Esophagus squamous epithelium (tissue), 5 donors: ENCODE results near the gene PGRMC2. TPM values are rescaled to one million over a fixed set of nuclear protein-coding genes. Genes with fewer than 3 reads are reported as not detected.

Experiments
- DNase-seq: peaks from one replicate; lab custom pipeline; 2025; lab: John Stamatoyannopoulos, UW
- H3K27ac ChIP-seq, 4 donors: fragments of 200-600 bp; sonication (generic); one replicate each; pipeline ENCODE4 v1.5.1; 2016 to 2019; ENCODE audit warnings: mild to moderate bottlenecking in 1 of 4
- H3K27me3 ChIP-seq, 4 donors: fragments of 200-600 bp; sonication (generic); 1 replicate in 3 of 4; 2 replicates in 1 of 4; pipeline versions ENCODE4 v1.5.1 to v1.6.0; 2017 to 2021; ENCODE audit warnings: antibody characterized with exemption in 1 of 4
- H3K36me3 ChIP-seq, 3 donors: fragments of 200-600 bp; sonication (generic); one replicate each; pipeline ENCODE4 v1.5.1; 2016 to 2019
- H3K4me1 ChIP-seq, 3 donors: fragments of 200-600 bp; sonication (generic); one replicate each; pipeline ENCODE4 v1.5.1; 2017 to 2019
- H3K4me3 ChIP-seq, 4 donors: fragments of 200-600 bp; sonication (generic); 1 replicate in 3 of 4; 2 replicates in 1 of 4; pipeline ENCODE4 v1.5.1; 2016 to 2019; ENCODE audit warnings: mild to moderate bottlenecking in 2 of 4, moderate library complexity in 1 of 4
- H3K9me3 ChIP-seq, 3 donors: fragments of 200-600 bp; sonication (generic); one replicate each; pipeline ENCODE4 v1.5.1; 2016 to 2019
- POLR2A ChIP-seq, 4 donors: fragments of 450-650 bp; IDR thresholded peaks; one replicate each; pipeline ENCODE4 v1.6.1; 2017; ENCODE audit warnings: antibody characterized with exemption in 4 of 4, mild to moderate bottlenecking in 4 of 4, moderate library complexity in 3 of 4
- WGBS, 2 donors: methylation state at CpG; one replicate each; pipeline ENCODE4 v1.1.5; 2018; 5-methylcytosine and 5-hydroxymethylcytosine counted together
- intact Hi-C: fragments of 100-400 bp; cut with DNase I; formaldehyde crosslinking; loops from one replicate; pipeline ENCODE4 v1.15.0; 2022
- total RNA-seq, 4 donors: library from RNA; depleted of rRNA; stranded (reverse); fragments of >200 nt; gene quantifications; one replicate each; pipeline ENCODE4 v1.1.0, GENCODE V29; 2016
- TF ChIP-seq, protein P1 (sequence below), 6 experiments: fragments of 450-650 bp in 4 of 6; fragments of 200-600 bp in 2 of 6; sonication (generic) in 2 of 6; IDR thresholded peaks; one replicate each; pipeline ENCODE4 v1.5.1; 2016 to 2019; ENCODE audit warnings: antibody characterized with exemption in 6 of 6, mild to moderate bottlenecking in 4 of 6, moderate library complexity in 4 of 6
- donor health status: DM: yes; HTN: yes; CAD: no.

The PGRMC2 gene, protein sequence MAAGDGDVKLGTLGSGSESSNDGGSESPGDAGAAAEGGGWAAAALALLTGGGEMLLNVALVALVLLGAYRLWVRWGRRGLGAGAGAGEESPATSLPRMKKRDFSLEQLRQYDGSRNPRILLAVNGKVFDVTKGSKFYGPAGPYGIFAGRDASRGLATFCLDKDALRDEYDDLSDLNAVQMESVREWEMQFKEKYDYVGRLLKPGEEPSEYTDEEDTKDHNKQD
- total RNA-seq: 10 to 100 TPM; 13.6 to 39.3 (median 23.0) TPM

DNA sequence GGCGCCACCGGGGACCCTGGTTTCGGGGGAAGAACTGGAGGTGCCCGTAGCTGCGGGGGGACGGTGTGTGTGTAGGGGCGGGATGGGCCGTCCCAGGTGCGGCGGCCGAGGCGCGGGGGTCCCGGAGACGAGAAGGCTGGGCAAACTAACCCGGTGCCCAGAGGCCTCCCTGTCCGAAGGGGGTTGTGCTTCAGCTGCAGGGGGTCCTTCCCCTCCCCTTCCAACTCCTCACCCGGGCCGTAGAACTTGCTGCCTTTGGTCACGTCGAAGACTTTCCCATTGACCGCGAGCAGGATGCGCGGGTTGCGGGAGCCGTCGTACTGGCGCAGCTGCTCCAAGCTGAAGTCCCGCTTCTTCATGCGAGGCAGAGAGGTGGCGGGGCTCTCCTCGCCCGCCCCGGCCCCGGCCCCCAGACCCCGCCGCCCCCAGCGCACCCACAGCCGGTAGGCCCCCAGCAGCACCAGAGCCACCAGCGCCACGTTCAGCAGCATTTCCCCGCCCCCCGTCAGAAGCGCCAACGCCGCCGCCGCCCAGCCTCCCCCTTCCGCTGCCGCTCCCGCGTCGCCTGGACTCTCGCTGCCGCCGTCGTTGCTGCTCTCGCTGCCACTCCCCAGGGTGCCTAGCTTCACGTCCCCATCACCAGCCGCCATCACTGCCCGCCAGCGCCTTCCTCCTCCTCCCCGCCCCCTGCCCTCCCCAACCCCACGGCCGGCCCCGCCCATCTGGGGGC lies at the start of gene PGRMC2:
TSS of gene PGRMC2 (minus strand) at position 673 of the 730 bp plus-strand sequence. CDS start at position 650, 23 bp downstream.
- Histone ChIP-seq H3K9me3 (no peaks in the 10 kb centered on the region), H3K4me3 (peak within 1 kb of the TSS; percentile 56 to 91 (median 76)), H3K27ac (peak within 1 kb of the TSS; percentile 91 to 98 (median 96)), H3K27me3 (no peaks in the 10 kb centered on the region), H3K4me1 (peaks cover 0 to 67% (median 15%) of the 10 kb centered on the region in 3 donors), H3K36me3 (no peaks in the 10 kb centered on the region)
- DNase-seq: peak; percentile 45
- WGBS, 2 donors: 1% methylated on average over 15 to 21 of the region's 67 CpGs
- TF ChIP-seq, protein P1, sequence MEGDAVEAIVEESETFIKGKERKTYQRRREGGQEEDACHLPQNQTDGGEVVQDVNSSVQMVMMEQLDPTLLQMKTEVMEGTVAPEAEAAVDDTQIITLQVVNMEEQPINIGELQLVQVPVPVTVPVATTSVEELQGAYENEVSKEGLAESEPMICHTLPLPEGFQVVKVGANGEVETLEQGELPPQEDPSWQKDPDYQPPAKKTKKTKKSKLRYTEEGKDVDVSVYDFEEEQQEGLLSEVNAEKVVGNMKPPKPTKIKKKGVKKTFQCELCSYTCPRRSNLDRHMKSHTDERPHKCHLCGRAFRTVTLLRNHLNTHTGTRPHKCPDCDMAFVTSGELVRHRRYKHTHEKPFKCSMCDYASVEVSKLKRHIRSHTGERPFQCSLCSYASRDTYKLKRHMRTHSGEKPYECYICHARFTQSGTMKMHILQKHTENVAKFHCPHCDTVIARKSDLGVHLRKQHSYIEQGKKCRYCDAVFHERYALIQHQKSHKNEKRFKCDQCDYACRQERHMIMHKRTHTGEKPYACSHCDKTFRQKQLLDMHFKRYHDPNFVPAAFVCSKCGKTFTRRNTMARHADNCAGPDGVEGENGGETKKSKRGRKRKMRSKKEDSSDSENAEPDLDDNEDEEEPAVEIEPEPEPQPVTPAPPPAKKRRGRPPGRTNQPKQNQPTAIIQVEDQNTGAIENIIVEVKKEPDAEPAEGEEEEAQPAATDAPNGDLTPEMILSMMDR (IDR thresholded peaks at IDR 0.05): no peak
- TF ChIP-seq POLR2A (IDR thresholded peaks at IDR 0.05): peak in 2 of 4 donors; percentile 61 to 85
- intact Hi-C loops: no loop called here

DNA sequence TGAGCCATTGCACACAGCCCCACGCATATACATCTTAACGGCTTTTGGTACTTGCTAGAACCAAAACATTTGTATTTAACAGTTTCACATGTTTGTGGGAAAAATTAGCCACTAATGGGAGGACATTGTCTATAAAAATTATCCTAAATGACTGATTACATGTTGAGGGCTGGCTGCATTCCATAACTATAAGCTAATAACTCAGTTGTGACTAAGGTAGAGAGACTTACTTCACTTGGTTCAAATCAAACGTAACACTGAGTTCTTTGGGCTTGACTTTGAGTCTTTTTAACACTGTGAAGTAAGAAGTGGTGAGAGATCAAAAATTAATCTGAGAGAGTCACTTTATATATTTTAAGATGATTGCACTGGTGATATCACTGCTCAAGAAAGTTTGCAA lies 47.9 kb upstream of the PGRMC2 start:
- WGBS, 2 donors: 87 to 88% methylated on average over 3 of the region's 3 CpGs
- DNase-seq: no peak
- intact Hi-C loops: no loop called here
- Histone ChIP-seq H3K27ac (no peak overlapping the region), H3K9me3 (no peaks in the 10 kb centered on the region), H3K4me3 (no peak overlapping the region), H3K4me1 (no peaks in the 10 kb centered on the region), H3K27me3 (no peaks in the 10 kb centered on the region), H3K36me3 (no peaks in the 10 kb centered on the region)
- TF ChIP-seq, protein P1 (IDR thresholded peaks at IDR 0.05): no peak
- TF ChIP-seq POLR2A (IDR thresholded peaks at IDR 0.05): no peak

DNA sequence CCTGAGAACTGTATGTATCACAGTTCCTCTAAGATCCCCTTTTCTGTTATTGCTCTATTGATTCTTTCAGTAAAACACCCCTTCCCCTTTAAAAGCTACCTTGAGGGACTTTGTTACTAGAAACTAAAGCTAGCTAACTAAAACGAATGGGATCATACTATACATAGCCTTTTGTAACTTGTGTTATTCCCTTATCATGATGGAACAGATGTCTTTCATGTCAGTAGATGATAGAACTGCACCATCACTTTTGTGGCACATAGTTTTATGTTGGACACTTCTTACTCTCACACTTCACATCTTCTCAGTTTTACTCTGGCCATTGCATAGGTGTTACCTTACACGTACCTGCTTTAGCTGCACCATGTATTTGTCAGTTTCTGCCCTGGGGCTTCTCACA lies 46.6 kb upstream of the PGRMC2 start:
- WGBS, 2 donors: 71 to 72% methylated on average over 2 of the region's 2 CpGs
- intact Hi-C loops: no loop called here

DNA sequence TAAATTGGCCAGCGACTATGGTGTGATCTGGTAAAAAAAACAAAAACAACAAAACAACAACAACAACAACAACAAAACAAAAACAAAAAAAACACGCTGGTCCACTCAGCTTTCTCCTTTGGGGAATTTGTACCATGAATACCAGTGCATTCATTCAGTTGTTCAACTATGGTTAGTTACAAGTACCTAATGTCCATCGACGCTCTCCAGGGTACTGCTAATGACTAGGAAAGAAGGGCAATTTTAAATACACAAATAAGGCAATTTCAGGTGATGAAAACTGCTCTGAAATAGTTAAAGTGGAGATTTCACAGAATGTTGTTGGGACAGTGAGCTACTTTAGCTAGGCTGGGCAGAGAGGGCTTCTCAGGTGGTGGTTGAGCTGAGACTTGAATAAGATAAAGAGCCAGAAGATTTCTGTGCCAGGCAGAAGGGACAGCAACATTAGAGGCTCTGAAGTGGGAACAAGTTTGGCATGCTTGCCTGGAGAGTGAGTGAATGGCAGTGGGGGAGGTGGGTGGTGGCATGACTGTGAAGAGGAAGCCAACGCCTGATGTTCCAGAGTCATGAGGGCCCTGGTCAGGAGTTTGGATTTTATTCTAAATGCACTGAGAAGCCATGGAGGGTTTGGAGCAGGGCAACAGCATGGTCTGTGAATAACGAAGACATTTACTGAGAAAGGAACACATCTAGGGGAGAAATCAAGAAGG lies 45.9 kb upstream of the PGRMC2 start:
- WGBS, 2 donors: 89 to 92% methylated on average over 6 of the region's 6 CpGs
- no peaks in the 10 kb centered on the region for H3K36me3 ChIP-seq
- no peak overlapping the region for H3K4me3 ChIP-seq
- H3K9me3 ChIP-seq: no peaks in the 10 kb centered on the region
- H3K27ac ChIP-seq: no peak overlapping the region
- intact Hi-C loops: no loop called here
- no peaks in the 10 kb centered on the region for H3K4me1 ChIP-seq
- no peak for DNase-seq
- H3K27me3 ChIP-seq: no peaks in the 10 kb centered on the region
- TF ChIP-seq, protein P1 (IDR thresholded peaks at IDR 0.05): no peak
- no peak for TF ChIP-seq POLR2A (IDR thresholded peaks at IDR 0.05)

More for the DNA sequence above, 46.6 kb upstream of the PGRMC2 start:
- Histone ChIP-seq H3K27ac (no peak overlapping the region), H3K4me1 (no peaks in the 10 kb centered on the region), H3K9me3 (no peaks in the 10 kb centered on the region), H3K36me3 (no peaks in the 10 kb centered on the region), H3K4me3 (no peak overlapping the region), H3K27me3 (no peaks in the 10 kb centered on the region)
- TF ChIP-seq, protein P1 (IDR thresholded peaks at IDR 0.05): no peak
- no peak for TF ChIP-seq POLR2A (IDR thresholded peaks at IDR 0.05)
- DNase-seq: no peak

DNA sequence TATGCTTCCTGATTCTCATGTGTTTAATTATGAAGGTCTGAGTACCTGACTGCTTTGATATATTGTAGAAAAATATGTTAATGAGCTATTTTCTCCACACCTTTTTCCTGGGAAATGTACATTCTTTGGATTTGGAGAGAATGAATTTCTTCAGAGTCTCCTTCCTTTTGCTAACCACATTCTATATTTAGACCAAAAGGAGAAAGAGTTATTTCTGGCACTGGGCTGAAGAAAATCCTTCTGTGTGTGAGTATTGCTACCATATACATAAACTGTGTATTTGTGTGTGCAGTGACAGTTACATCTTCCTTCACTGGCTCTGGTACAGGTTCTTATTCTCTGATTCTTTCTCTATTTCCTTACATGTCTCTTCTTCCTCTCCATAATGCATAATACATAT lies 44.5 kb upstream of the PGRMC2 start:
- Histone ChIP-seq H3K4me3 (no peak overlapping the region), H3K9me3 (no peaks in the 10 kb centered on the region), H3K36me3 (no peaks in the 10 kb centered on the region), H3K27me3 (no peaks in the 10 kb centered on the region), H3K4me1 (no peaks in the 10 kb centered on the region), H3K27ac (no peak overlapping the region)
- intact Hi-C loops: no loop called here
- no peak for DNase-seq
- no peak for TF ChIP-seq POLR2A (IDR thresholded peaks at IDR 0.05)
- TF ChIP-seq, protein P1 (IDR thresholded peaks at IDR 0.05): no peak
